H1 (cell line): Measurements from ENCODE around the gene NR1I2. TPM values are rescaled to one million over a fixed set of nuclear protein-coding genes. Genes with fewer than 3 reads are reported as not detected.

Experiments
- CBX5 ChIP-seq: fragments of 300-800, 300-1000 bp; sonication (generic); IDR thresholded peaks from 2 replicates; pipeline ENCODE4 v1.7.1; 2016; ENCODE audit warnings: antibody characterized with exemption, low read length, low read depth
- CHD7 ChIP-seq: fragments of 300-600 bp; sonication (generic); IDR thresholded peaks from 2 replicates; pipeline ENCODE4 v1.7.1; 2012; ENCODE audit warnings: low read length, moderate library complexity, mild to moderate bottlenecking, inconsistent platforms; ENCODE audit not compliant: insufficient replicate concordance
- KDM5A ChIP-seq: fragments of 200-600 bp; IDR thresholded peaks from 2 replicates; pipeline ENCODE4 v1.7.1; 2012; ENCODE audit warnings: mild to moderate bottlenecking, low read length, inconsistent platforms, mixed read lengths
- TAF1 ChIP-seq: IDR thresholded peaks from 2 replicates; pipeline ENCODE4 v1.6.1; 2011; ENCODE audit warnings: mild to moderate bottlenecking, low read depth, low read length
- TCF12 ChIP-seq: IDR thresholded peaks from 2 replicates; pipeline ENCODE4 v1.6.1; 2011; ENCODE audit warnings: low read depth, mild to moderate bottlenecking, low read length
- TEAD4 ChIP-seq: IDR thresholded peaks from 2 replicates; pipeline ENCODE4 v1.6.1; 2012; ENCODE audit warnings: low read depth, low read length, inconsistent platforms, mixed read lengths
- YY1 ChIP-seq: IDR thresholded peaks from 2 replicates; pipeline ENCODE4 v1.6.1; 2011; ENCODE audit warnings: low read depth, mild to moderate bottlenecking, low read length
- polyA plus RNA-seq, 7 experiments: library from polyadenylated mRNA; depleted of rRNA in 3 of 7; stranded (reverse) in 5 of 7; unstranded in 2 of 7; fragments of >200 nt in 5 of 7; fragments of 200-250 nt in 2 of 7; gene quantifications; 1 replicate in 5 of 7; 2 replicates in 1 of 7; 4 replicates in 1 of 7; pipeline versions ENCODE4 v1.2.1 to v1.2.3, GENCODE V29; 2011 to 2013; ENCODE audit warnings: missing spikeins in 2 of 7, mixed read lengths in 2 of 7
- total RNA-seq: library from RNA; stranded (reverse); fragmentation: NEBNext Ultra II Directional; extraction: Animal tissue kit (Norgen Biotek cat#: 25700); gene quantifications from 2 replicates; pipeline ENCODE4 v1.2.1, GENCODE V29; 2021
- TF ChIP-seq, protein P1 (sequence below): IDR thresholded peaks from 2 replicates; pipeline ENCODE4 v1.6.1; 2011; ENCODE audit warnings: low read depth, mild to moderate bottlenecking, low read length; ENCODE audit not compliant: insufficient read depth

Gene NR1I2
- total and polyA plus RNA-seq, 2 of the 8 experiments (the other 6 are each of a cell fraction or from before 2014, with no cell fraction given) = 0.28 to 1.8 TPM

DNA sequence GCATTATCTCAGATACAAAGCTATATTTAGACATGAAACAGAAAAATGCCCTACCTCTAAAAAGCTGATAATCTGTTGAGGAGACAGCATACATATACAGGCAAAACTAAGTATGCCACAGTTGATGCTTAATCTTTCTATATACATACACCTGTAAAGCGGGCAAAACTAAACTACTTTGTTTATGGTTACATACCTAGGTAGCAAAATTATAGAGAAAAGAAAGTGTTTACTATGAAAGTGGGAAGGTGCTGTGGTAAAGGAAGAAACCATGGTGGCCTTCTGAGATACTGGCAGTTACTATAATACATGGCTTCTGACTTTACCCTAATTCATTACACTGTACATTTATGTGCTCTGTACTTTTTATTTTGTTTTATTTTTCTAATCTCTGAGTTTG is 36.0 kb upstream of the NR1I2 start (continued):
- TF ChIP-seq, protein P1, sequence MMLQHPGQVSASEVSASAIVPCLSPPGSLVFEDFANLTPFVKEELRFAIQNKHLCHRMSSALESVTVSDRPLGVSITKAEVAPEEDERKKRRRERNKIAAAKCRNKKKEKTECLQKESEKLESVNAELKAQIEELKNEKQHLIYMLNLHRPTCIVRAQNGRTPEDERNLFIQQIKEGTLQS = no peak
- no peak for TF ChIP-seq TEAD4
- no peak for TF ChIP-seq CBX5
- no peak for TF ChIP-seq KDM5A
- no peak for TF ChIP-seq TCF12
- no peak for TF ChIP-seq CHD7
- no peak for TF ChIP-seq YY1
- TF ChIP-seq TAF1 = no peak
